Fibroblast of skin of left quadriceps (primary cell): ENCODE data around the gene KLHL30.

Source experiments
- DNase-seq, 2 experiments: peaks; one replicate each; pipeline ENCODE4 v3.0.0-alpha.2; 2013; ENCODE audit warnings: low read depth in 2 of 2

KLHL30 gene

GRCh38 chr2:238138331-238139195 lies at the start of gene KLHL30:
TSS of gene KLHL30 (plus strand) at chr2:238138668. CDS start at chr2:238140755, 2,087 bp downstream.
- no peak for DNase-seq

- DNase-seq, result no peak
These were observed 47.6 kb upstream of the KLHL30 start for GRCh38 chr2:238090887-238091286.

- no peak for DNase-seq
These were observed 46.9 kb upstream of the KLHL30 start for GRCh38 chr2:238091436-238092060.

GRCh38 chr2:238092486-238093035 lies 45.9 kb upstream of the KLHL30 start:
- DNase-seq, result no peak

- DNase-seq, result no peak
These were observed 45.0 kb upstream of the KLHL30 start for GRCh38 chr2:238093181-238094140.

GRCh38 chr2:238094438-238095022 lies 43.9 kb upstream of the KLHL30 start:
- DNase-seq, result no peak

- no peak for DNase-seq
These were observed 43.3 kb upstream of the KLHL30 start for GRCh38 chr2:238095143-238095542.

- DNase-seq, result no peak
These were observed 42.0 kb upstream of the KLHL30 start for GRCh38 chr2:238096311-238097011.

- no peak for DNase-seq
These were observed 41.1 kb upstream of the KLHL30 start for GRCh38 chr2:238097201-238097987.

- no peak for DNase-seq
These were observed 40.2 kb upstream of the KLHL30 start for GRCh38 chr2:238097988-238098871.

- no peak for DNase-seq
These were observed 39.4 kb upstream of the KLHL30 start for GRCh38 chr2:238098901-238099713.

- no peak for DNase-seq
These were observed 38.8 kb upstream of the KLHL30 start for GRCh38 chr2:238099714-238100048.

- DNase-seq, result no peak
These were observed 38.2 kb upstream of the KLHL30 start, which contains the start of gene ESPNL for GRCh38 chr2:238100049-238100820. TSS of gene ESPNL (plus strand) at chr2:238100340. CDS start at chr2:238100420, 80 bp downstream.

- DNase-seq, result no peak
These were observed 37.4 kb upstream of the KLHL30 start for GRCh38 chr2:238100821-238101771.

GRCh38 chr2:238101891-238102841 lies 36.3 kb upstream of the KLHL30 start:
- DNase-seq, result no peak
